GOT3 (cell line): ENCODE data around the gene RARRES2.

Experiments
- DNase-seq: peaks from one replicate; lab custom pipeline; 2025; ENCODE audit warnings: mixed read lengths; lab: John Stamatoyannopoulos, UW

The RARRES2 gene

DNA sequence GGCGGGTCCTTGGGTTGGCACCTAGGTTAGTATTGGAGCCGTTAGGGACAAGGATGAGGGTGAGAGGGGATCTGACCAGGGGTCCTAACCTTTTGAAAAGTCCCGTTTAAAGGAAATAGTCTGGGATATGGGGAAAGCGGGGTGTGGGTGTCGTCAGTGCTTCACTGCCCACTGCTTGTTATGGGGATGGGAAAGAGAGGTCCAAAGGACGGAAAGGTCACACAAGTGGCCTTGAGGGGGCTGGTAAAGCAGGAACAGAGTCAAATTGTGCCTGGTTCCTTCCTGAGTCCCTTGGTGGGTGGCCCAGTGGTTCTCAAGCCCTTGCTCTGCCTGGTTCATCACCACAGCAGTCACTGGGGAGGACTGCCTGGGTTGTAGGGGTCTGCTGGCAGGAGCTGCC is 35.1 kb upstream of the RARRES2 start:
- DNase-seq, result no peak

DNA sequence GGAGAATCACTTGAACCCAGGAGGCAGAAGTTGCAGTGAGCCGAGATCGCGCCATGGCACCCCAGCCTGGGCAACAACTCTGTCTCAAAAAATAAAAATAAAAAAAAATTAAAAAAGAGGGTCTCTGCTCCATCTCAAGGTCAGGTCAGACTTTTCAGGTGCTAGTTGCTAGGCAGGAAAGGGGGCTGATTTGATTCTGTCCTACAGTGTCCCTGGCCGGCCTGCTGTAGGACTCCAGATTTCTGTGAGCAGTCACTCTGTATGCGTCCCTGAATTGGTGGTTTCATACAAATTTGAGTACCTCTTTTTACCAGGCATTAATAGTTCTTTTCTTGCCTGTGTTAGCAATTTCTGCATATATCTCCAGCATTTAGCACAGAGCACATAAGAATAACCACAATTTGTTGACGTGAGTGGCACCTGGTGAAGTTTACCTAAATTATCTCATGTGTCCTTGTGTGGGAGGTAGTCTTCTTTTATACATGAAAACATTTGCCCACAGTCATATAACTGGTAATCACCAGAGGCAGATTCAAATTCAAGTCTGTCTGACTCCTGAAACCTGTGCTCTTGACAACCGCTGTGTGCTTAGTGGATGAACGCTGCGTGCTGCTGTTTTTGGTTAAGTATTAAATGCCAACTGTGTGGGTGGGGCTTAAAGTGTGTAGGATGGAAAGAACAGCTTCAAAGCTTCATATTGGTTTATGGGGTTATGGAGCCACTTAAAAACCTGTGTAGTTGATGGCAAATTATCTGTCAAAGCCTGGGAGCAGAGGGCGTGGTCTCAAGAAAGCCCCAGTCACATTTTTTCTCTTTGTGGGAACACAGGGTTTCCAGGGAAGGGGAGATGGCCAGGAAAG is 34.5 kb upstream of the RARRES2 start:
- no peak for DNase-seq

DNA sequence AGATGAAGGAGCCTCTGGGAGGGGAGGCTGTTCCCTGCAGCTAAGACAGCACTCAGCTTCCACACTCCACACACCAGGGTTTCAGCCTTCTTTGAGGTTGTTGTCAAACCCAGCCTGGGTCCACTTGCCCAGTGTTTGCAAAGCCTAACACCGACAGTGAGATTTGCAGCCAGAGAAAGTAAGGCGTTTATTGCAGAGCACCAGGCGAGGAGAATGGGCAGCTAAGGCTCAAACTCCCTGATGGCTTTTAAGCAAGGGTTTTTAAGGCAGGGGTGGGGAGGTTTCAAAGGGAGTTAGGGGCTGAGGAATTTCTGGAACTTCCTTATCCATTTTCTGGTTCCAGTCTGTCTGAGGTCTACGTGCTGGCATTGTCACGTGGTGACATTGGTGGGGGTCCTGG is 33.0 kb upstream of the RARRES2 start:
- no peak for DNase-seq

DNA sequence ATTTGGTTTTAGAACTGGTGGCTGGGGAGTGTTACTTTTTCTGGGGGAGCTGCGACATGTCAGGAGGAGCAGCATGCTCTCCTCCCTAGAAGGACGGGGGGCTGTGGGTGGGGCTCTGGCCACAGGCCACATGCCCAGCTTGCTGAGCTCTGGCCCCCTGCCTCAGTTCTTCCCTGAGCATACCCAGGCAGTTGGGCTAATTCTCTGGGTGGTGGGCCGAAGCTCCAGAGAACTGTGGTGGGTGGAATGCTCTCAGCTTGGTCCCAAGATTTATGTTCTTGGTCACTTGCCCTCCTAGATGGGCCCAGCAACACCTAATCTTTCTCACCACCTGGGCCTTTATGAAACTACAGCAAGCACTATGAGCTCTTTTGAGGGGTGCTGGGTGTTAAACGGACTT is 32.6 kb upstream of the RARRES2 start:
- DNase-seq, result no peak

DNA sequence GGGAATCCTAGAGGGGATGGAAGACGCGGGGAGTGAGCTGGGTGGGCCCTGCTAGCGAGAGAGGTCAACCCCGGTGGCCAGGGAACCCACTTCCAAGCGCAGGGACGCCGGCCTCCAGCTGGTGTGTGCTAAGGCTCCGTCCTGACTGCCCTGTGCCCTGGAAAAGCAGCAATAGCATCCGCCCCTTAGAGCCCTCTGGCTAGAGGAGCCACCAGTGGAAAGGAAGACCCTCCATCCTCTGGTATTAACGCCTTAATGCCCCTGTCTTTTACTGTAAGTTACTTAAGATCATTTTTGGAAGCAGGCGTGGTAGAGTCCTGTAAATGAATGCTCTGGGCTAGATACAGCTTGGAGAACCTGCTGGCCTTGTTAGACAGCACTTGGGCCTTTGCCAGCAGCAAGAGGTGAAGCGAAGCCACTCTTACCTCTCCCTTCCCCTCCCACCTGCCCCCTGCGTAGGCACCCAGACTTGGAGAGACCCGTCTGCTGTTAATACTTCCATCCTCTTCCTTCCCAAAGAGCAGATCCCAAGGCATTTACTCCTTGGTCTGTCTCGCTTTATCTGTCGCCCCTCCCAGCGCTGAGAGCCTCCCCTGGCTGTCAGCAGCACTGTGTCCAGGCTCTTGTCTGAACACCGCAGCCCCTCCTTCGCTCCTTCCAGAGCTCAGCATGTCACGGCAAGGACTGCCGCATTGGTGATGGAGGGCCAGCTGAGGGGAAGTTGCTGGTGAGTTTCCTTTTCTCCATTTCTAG is 31.8 kb upstream of the RARRES2 start:
- DNase-seq, result no peak

DNA sequence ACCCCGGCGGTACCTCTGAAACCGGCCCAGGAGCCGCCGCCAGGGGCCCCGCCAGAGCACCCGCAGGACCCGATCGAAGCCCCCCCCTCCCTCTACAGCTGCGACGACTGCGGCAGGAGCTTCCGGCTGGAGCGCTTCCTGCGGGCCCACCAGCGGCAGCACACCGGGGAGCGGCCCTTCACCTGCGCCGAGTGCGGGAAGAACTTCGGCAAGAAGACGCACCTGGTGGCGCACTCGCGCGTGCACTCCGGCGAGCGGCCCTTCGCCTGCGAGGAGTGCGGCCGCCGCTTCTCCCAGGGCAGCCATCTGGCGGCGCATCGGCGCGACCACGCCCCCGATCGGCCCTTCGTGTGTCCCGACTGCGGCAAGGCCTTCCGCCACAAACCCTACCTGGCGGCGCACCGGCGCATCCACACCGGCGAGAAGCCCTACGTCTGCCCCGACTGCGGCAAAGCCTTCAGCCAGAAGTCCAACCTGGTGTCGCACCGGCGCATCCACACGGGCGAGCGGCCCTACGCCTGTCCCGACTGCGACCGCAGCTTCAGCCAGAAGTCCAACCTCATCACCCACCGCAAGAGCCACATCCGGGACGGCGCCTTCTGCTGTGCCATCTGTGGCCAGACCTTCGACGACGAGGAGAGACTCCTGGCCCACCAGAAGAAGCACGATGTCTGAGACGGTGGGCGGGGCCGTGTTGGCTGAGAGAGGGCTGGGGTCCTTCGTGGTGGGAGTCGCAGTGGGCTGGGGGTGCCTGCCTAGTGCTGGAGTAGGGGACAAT is 31.0 kb upstream of the RARRES2 start:
- DNase-seq, result no peak

DNA sequence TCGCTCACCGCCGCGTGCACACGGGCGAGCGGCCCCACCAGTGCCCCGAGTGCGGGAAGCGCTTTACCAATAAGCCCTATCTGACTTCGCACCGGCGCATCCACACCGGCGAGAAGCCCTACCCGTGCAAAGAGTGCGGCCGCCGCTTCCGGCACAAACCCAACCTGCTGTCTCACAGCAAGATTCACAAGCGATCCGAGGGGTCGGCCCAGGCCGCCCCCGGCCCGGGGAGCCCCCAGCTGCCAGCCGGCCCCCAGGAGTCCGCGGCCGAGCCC is 30.5 kb upstream of the RARRES2 start:
- no peak for DNase-seq

DNA sequence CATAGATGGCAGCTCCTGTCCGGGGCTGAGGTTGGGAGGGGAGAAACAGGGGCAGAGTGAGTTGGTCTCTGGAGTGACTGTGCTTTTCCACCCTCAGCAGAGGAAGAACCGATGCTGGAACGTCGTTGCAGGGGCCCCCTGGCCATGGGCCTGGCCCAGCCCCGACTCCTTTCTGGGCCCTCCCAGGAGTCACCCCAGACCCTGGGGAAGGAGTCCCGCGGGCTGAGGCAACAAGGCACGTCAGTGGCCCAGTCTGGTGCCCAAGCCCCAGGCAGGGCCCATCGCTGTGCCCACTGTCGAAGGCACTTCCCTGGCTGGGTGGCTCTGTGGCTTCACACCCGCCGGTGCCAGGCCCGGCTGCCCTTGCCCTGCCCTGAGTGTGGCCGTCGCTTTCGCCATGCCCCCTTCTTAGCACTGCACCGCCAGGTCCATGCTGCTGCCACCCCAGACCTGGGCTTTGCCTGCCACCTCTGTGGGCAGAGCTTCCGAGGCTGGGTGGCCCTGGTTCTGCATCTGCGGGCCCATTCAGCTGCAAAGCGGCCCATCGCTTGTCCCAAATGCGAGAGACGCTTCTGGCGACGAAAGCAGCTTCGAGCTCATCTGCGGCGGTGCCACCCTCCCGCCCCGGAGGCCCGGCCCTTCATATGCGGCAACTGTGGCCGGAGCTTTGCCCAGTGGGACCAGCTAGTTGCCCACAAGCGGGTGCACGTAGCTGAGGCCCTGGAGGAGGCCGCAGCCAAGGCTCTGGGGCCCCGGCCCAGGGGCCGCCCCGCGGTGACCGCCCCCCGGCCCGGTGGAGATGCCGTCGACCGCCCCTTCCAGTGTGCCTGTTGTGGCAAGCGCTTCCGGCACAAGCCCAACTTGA is 29.9 kb upstream of the RARRES2 start:
- no peak for DNase-seq

DNA sequence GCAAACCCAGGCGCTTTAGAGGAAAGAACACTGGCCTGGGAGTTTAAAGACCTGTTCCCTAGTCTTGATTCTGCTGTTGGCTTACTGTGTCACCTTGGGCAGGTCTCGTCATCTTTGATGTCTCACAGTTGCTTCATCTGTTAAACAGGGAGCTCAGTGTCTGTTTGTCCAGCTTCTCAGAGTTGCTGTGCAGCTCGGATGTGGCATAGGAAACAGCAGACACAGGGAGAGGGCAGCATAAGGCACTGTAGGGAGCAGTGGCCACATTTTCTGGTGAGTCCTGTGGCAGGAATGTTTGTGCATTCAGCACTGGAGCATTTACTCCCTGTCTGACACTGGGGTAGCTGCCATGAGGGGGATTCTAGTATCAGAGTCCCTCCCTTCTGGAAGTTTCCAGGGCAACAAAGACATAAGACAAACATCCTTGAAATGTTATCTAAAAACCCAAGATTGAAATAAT is 29.2 kb upstream of the RARRES2 start:
- no peak for DNase-seq

DNA sequence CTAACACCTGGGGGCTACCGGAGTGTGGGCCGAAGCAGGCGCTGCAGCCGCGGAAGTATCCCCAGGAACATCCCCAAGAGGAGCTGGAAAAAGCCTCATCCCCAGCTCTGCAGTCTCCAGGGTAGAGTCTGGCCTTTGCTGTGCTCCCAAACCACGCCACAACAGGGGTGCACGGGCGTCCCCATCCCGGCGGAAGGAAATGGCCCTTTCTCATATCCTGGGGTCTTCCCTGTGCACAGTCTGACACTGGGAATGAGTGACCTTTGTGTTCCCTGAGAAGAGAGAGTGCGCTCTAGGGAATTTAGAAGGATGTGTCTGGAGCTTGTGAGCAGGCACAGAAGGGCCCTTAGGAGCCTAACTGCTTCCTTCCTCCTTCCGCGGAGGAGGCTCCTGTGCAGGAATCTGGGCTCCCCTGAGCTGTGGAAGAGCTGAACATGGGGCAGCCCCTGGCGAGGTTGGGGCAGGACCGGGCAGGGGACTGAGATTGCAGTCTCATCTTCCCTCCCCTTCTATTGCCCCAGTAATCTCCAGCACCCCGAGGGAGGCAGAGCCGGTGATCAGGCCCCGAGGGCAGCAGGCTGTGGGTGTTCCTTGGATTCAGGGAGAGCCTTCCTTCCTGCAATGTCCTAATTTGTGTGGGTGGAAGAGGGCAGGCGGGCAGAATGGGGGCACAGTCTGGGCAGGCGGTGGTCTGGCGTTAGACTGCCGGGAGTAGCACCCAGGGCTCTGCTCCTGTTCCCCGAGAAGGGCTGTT is 28.5 kb upstream of the RARRES2 start:
- DNase-seq, result no peak

DNA sequence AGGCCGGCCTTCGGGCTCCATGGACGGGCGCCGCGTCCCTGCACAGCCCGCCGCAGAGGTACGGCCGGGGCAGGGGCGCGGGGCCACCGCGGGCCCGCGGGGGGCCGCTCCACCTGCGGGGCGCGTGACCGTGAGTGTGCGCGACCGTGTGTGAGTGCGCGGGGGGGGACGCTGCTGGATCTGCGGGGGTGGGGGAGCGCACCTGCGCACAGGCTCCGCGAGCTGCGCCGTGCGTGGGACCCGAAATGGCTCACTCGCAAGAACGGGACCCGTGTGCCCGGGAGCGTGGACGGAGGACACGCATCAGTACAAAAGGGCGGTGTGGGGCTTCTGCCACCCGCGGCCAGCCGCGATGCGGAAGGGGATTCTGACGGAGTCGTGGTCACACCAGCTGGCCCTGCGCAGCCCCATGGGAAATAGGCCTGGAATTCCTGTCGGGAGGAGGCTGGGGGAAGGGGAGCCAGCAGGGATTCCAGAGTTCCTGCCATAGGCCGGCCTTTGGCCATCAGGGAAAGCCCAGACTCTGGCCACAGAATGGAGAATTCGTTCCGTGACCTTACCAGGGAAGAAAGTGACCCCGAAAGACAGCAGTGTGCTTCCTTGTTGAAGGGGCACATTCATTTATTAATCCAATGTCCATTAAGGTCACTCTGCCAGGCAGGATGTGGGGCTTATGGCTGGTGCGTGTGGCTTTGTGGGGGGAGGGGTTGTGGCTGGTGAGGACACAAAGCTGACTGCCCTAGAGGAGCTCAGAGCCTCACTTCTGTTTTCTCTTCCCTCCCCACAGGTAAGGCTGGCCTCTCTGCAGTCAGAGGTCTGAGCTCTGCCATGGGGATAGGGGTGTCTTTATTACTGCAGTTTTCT is 27.7 kb upstream of the RARRES2 start:
- DNase-seq, result no peak

DNA sequence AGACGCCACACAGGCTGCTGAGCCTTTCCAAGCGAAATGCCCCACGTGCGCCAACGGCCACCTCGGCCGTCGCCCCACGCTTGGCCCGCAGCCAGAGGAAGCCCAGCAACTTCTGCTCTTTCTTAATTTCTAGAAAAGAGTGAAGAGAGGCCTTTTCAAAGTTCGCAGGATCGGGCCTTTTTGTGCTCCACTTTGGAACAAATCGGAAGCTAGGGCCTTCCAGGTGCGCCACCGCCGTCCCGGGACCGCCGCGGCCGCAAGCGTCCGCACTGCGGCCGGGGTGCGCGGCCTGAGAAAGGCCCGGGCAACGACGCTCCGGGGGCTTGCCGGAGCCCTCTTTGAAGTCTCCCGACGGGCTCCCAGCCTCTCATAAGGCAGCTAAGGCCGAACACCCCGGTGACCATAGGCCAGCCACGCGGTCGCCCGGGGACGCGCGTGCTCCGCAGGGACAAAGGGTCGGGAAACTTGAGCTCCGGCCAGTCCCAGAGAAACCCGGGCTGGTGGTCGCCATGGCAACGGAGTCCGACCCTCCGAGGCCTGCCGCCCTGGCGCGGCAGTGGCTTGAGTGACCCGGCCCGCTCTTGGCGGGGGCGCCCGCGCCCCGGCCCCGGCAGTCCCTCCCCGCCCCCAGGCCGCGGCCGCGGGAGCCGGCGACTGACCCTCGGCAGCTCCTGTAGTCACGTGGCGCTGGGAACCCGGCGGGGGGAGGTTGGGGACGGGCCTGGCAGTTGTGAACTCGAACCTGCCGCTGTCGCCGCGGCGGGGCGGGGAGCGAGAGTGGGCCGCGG is 26.9 kb upstream of the RARRES2 start, which contains the start of gene REPIN1:
REPIN1 (plus strand) TSS at position 727 of the 788 bp plus-strand sequence. CDS start 890 bp downstream, outside the sequence.
- DNase-seq, result no peak

DNA sequence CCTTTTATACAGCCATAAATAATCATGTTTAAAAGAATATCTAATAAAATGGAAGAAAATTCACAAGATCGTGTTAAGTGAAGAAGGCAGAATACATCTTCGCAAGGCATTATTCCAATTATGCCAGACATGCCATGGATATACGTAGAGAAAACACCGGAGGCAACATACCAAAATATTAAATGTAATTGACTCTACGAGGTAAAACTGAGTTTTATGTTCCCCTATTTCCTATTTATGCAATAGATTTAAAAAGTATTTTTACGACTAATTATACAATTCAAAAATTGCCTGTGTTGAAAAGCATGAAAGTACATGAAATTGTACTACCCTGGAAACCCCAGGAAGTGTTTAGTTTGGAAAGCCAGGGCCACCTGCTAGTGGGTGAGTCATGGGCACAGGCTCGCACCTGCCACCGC is 26.3 kb upstream of the RARRES2 start:
- DNase-seq, result no peak

DNA sequence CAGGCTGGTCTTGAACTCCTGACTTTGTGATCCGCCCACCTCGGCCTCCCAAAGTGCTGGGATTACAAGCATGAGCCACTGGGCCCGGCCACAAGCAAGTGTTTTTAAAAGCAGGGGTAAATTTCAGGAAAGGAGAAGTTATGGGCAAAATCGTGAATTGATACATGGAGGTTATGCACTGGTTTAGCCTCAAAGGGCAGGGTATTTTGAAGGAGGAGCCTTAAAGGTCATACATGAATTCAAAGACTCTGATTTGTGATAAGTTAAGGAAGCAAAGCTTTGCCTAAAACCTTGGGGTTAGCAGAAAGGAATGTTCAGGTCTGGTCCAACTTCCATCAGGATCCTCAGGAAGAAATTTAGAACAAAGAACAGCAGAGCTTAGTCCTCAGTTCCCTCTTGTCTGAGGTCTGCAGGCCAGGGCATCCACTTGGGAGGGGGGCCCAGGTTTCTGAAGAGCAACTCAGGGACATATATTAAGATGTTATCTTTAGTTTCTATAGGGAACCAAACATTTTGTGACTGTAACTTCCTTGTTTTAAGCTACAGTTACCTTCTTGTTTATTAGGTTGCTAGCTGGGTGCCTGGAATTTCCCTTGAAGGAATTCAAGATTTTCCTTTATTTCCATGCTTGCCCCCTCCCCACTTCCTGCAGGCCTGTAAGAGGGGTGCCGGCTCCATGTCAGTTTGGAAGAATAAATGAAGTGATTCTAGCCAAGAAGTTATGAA is 24.4 kb upstream of the RARRES2 start:
- no peak for DNase-seq

DNA sequence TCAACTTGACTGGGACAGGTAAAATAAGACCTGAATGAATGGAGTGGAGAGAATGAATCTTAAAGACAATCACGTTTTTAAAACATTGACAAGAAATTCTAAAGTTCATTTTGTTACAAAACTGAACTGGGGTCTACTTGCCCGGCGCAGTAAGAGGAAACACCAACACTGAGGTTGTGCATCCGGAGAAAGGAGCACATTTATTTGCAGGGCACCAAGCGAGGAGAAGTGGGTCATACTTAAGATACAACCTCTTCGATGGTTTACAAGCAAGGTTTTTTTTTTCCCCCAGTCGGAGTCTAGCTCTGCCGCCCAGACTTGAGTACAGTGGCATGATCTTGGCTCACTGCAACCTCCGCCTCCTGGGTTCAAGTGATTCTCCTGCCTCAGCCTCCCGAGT is 23.8 kb upstream of the RARRES2 start:
- no peak for DNase-seq

DNA sequence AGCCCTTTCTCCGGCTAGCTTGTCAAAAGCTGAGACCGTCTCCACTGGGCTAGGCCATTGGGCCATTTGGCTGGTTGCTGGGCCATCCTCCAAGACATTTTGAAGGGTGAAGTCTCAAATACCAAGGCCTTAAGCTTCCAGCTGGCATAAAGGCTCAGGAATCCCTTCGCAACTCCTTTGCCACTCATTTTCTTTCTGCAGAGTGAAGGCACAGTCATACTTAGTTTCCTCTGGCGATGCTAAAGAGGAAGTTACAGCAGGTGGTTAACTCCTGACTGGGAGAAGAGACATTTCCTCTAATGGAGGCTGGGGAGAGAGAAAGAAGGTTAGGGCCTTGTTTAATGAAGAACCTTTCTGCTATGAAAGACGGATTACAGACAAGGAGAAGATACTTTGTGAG is 22.4 kb upstream of the RARRES2 start:
- no peak for DNase-seq

DNA sequence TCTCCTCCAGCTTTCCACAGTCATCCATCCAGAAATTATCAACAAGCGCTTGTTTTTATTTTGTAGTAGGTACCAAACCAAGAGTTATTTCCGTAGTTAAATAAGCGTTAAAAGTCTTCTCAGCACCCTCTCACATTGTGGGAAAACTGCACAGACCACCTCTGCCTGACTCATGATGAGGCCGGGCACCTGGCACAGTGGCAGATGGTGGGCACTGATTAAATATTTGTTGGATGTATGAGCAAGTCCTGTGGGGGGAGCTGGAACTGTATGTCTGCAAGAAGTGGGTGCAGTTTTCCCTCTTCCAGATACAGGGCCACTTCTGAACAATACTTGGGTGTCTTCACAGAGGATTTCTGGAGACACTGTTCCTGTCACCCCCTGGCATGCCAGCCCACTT is 21.9 kb upstream of the RARRES2 start:
- DNase-seq, result no peak
